Astrocyte (in vitro differentiated cells and primary cell): ENCODE results near the gene CDX1. TPM values are rescaled to one million over a fixed set of nuclear protein-coding genes. Genes with fewer than 3 reads are reported as not detected.

Source experiments
- DNase-seq: peaks from one replicate; pipeline ENCODE4 v3.0.0-alpha.2; 2010; ENCODE audit warnings: low read depth
- FAIRE-seq: peaks from 2 replicates; lab custom pipeline; 2011; peaks lifted over from hg19 to GRCh38; lab: Jason Lieb, UNC
- H2AFZ ChIP-seq: 2 replicates; pipeline ENCODE4 v1.6.0; 2012; ENCODE audit warnings: low read depth, low read length, inconsistent platforms
- H3K27ac ChIP-seq: 2 replicates; pipeline ENCODE4 v1.5.1; 2011; ENCODE audit warnings: low read depth, low read length, inconsistent platforms
- H3K27me3 ChIP-seq: 2 replicates; pipeline ENCODE4 v1.6.0; 2011; ENCODE audit warnings: low read length, inconsistent platforms; ENCODE audit not compliant: insufficient read depth
- H3K36me3 ChIP-seq: 2 replicates; pipeline ENCODE4 v1.5.1; 2011; ENCODE audit warnings: low read length, inconsistent platforms; ENCODE audit not compliant: insufficient read depth
- H3K4me1 ChIP-seq: 2 replicates; pipeline ENCODE4 v1.5.1; 2011; ENCODE audit warnings: low read length, inconsistent platforms; ENCODE audit not compliant: insufficient read depth
- H3K4me2 ChIP-seq: 2 replicates; pipeline ENCODE4 v1.6.0; 2012; ENCODE audit warnings: low read length, inconsistent platforms
- H3K4me3 ChIP-seq: 2 replicates; pipeline ENCODE4 v1.5.1; 2011; ENCODE audit warnings: low read depth, mild to moderate bottlenecking, low read length, inconsistent platforms; ENCODE audit not compliant: insufficient read depth
- H3K79me2 ChIP-seq: 2 replicates; pipeline ENCODE4 v1.6.0; 2012; ENCODE audit warnings: mild to moderate bottlenecking, low read length, inconsistent platforms; ENCODE audit not compliant: insufficient read depth
- H3K9ac ChIP-seq: 2 replicates; pipeline ENCODE4 v1.6.0; 2012; ENCODE audit warnings: mild to moderate bottlenecking, low read length, inconsistent platforms
- H3K9me3 ChIP-seq: 2 replicates; pipeline ENCODE4 v1.5.1; 2012; ENCODE audit warnings: low read depth, mild to moderate bottlenecking, low read length, inconsistent platforms; ENCODE audit not compliant: insufficient read depth
- H4K20me1 ChIP-seq: 2 replicates; pipeline ENCODE4 v1.6.0; 2012; ENCODE audit warnings: low read length, inconsistent platforms; ENCODE audit not compliant: insufficient read depth
- H3K27ac Mint-ChIP-seq: one replicate; pipeline ENCODE4 v1.8.0; 2021; ENCODE audit warnings: mild to moderate bottlenecking, mixed read lengths; ENCODE audit not compliant: unreplicated experiment
- H3K27me3 Mint-ChIP-seq: one replicate; pipeline ENCODE4 v1.8.0; 2021; ENCODE audit warnings: low read depth, mixed read lengths; ENCODE audit not compliant: unreplicated experiment
- H3K36me3 Mint-ChIP-seq: one replicate; pipeline ENCODE4 v1.8.0; 2021; ENCODE audit warnings: low read depth, mixed read lengths; ENCODE audit not compliant: unreplicated experiment
- H3K4me1 Mint-ChIP-seq: one replicate; pipeline ENCODE4 v1.8.0; 2021; ENCODE audit warnings: low read depth, mixed read lengths; ENCODE audit not compliant: unreplicated experiment
- H3K4me3 Mint-ChIP-seq: one replicate; pipeline ENCODE4 v1.8.0; 2021; ENCODE audit warnings: mild to moderate bottlenecking, moderate library complexity, mixed read lengths; ENCODE audit not compliant: unreplicated experiment
- H3K9me3 Mint-ChIP-seq: one replicate; pipeline ENCODE4 v1.8.0; 2021; ENCODE audit warnings: mild to moderate bottlenecking, mixed read lengths; ENCODE audit not compliant: unreplicated experiment
- CTCF ChIP-seq: IDR thresholded peaks from 2 replicates; pipeline ENCODE4 v1.5.1; 2011; ENCODE audit warnings: low read depth, mild to moderate bottlenecking, inconsistent platforms, low read length, moderate library complexity; ENCODE audit not compliant: insufficient read depth
- EZH2 ChIP-seq: IDR thresholded peaks from 2 replicates; pipeline ENCODE4 v1.6.1; 2012; ENCODE audit warnings: mild to moderate bottlenecking, low read length, inconsistent platforms; ENCODE audit not compliant: insufficient read depth
- total RNA-seq: library from RNA; stranded (reverse); gene quantifications from 2 replicates; pipeline ENCODE4 v1.2.1, GENCODE V29; 2021

Gene CDX1
- total RNA-seq, 1 donor from 2014 or later, result not detected

GRCh38 chr5:150189728-150190502 lies 23.3 kb downstream of the CDX1 start, which contains the start of gene SLC6A7:
Gene SLC6A7, plus strand, starts transcription at chr5:150190062. Its CDS starts 266 bp downstream, at chr5:150190328.
- no peak within 1 kb of the TSS for H3K27ac ChIP-seq
- H3K79me2 ChIP-seq, result no peaks in the 10 kb centered on the region
- no peaks in the 10 kb centered on the region for H3K36me3 ChIP-seq
- peaks cover 88% of the 10 kb centered on the region for H3K27me3 Mint-ChIP-seq
- peak within 1 kb of the TSS; percentile 41 for H3K4me2 ChIP-seq
- H3K36me3 Mint-ChIP-seq, result peaks cover 2% of the 10 kb centered on the region
- peak within 1 kb of the TSS; percentile 60 for H3K4me3 Mint-ChIP-seq
- H3K4me1 ChIP-seq, result peaks cover 5% of the 10 kb centered on the region
- H3K27me3 ChIP-seq, result peaks cover 59% of the 10 kb centered on the region
- H3K9ac ChIP-seq, result no peak within 1 kb of the TSS
- no peaks in the 10 kb centered on the region for H3K9me3 Mint-ChIP-seq
- FAIRE-seq (no peak), DNase-seq (no peak)
- no peaks in the 10 kb centered on the region for H3K9me3 ChIP-seq
- no peaks in the 10 kb centered on the region for H3K4me1 Mint-ChIP-seq
- H3K4me3 ChIP-seq, result peak within 1 kb of the TSS; percentile 23
- TF ChIP-seq CTCF (no peak), EZH2 (peak; percentile 84)
- H2AFZ ChIP-seq, result no peak within 1 kb of the TSS
- H4K20me1 ChIP-seq, result no peaks in the 10 kb centered on the region
- no peak within 1 kb of the TSS for H3K27ac Mint-ChIP-seq

- no peaks in the 10 kb centered on the region for H3K79me2 ChIP-seq
- Mint-ChIP-seq H3K27ac (no peak overlapping the region), H3K27me3 (peaks cover 91% of the 10 kb centered on the region), H3K9me3 (no peaks in the 10 kb centered on the region), H3K4me3 (peak overlapping the region; percentile 60), H3K36me3 (peaks cover 2% of the 10 kb centered on the region), H3K4me1 (no peaks in the 10 kb centered on the region)
- H3K36me3 ChIP-seq, result no peaks in the 10 kb centered on the region
- H4K20me1 ChIP-seq, result no peaks in the 10 kb centered on the region
- H3K27me3 ChIP-seq, result peaks cover 59% of the 10 kb centered on the region
- no peak for DNase-seq
- no peak overlapping the region for H3K4me3 ChIP-seq
- no peak for FAIRE-seq
- no peak overlapping the region for H2AFZ ChIP-seq
- H3K9me3 ChIP-seq, result no peaks in the 10 kb centered on the region
- H3K4me1 ChIP-seq, result peaks cover 5% of the 10 kb centered on the region
- no peak overlapping the region for H3K27ac ChIP-seq
- TF ChIP-seq EZH2, result peak; percentile 13
- TF ChIP-seq CTCF, result no peak
- H3K4me2 ChIP-seq, result peak overlapping the region; percentile 41
- no peak overlapping the region for H3K9ac ChIP-seq
Observed at GRCh38 chr5:150190503-150190979, 24.0 kb downstream of the CDX1 start.

GRCh38 chr5:150190987-150191386 lies 24.4 kb downstream of the CDX1 start:
- Mint-ChIP-seq H3K4me3 (peak overlapping the region; percentile 60), H3K27me3 (peaks cover 89% of the 10 kb centered on the region), H3K27ac (no peak overlapping the region), H3K9me3 (no peaks in the 10 kb centered on the region), H3K4me1 (no peaks in the 10 kb centered on the region), H3K36me3 (no peaks in the 10 kb centered on the region)
- Histone ChIP-seq H2AFZ (no peak overlapping the region), H3K4me1 (peaks cover 5% of the 10 kb centered on the region), H3K79me2 (no peaks in the 10 kb centered on the region), H3K9ac (no peak overlapping the region), H3K36me3 (no peaks in the 10 kb centered on the region), H4K20me1 (no peaks in the 10 kb centered on the region), H3K4me3 (no peak overlapping the region), H3K27me3 (peaks cover 59% of the 10 kb centered on the region), H3K4me2 (no peak overlapping the region), H3K27ac (no peak overlapping the region), H3K9me3 (no peaks in the 10 kb centered on the region)
- DNase-seq (no peak), FAIRE-seq (no peak)
- TF ChIP-seq CTCF, result no peak
- no peak for TF ChIP-seq EZH2
